A549 treated with dexamethasone at 1 μM for 4 hours (cell line): Measurements from ENCODE around the gene TRIO. TPM values are rescaled to one million over a fixed set of nuclear protein-coding genes. Genes with fewer than 3 reads are reported as not detected.

Source experiments
- total RNA-seq: library from RNA; stranded (reverse); fragments of 200-300 nt; extraction: Qiagen RNA extraction; gene quantifications from 5 replicates; pipeline ENCODE4 v1.2.3, GENCODE V29; 2022

TRIO gene
- total RNA-seq = 86.9 to 107 TPM (median 89.6 TPM) in 5 replicates

DNA sequence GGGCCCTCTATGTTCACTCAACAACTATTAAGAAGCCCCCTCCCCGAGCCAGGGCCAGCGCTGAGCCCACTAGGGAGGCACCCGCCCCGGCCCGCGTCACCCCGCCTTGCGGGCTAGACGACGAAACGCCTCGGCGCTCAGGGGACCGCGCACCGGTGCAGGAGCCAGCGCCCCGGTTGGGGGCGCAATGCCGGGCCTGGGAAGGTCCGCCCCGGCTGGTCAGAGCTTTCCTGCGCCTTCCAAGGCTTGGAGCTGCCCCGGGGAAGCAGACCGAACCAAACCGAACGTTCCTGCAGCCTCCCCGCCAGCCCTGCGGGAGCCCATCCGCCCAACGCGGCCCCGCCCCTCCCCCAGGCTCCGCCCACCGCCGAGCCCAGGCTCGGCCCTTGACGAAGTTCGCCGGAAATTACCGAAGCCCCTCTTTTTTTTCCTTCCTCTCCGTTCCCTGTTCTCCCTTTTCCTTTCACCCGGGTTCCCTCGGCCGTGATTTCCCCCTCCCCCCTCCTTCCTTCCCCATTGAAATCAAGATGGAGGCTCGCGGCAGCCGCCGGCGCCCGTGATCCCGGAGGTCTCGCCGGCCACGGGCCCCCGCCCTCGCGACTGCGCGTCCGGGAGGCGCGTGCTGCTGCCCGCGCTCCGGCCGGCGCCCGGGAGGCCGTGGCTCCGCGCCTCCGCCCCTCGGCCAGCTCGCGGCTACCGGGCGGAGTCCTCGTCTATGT is at the start of gene TRIO:
TSS of gene TRIO (plus strand) at position 516 of the 719 bp plus-strand sequence. CDS start 384 bp downstream, outside the sequence.

Other genes starting within 250 kb of the TRIO start
- 1.3 to 2.1 TPM (median 1.9 TPM) in 5 replicates for gene DNAH5, start 198.7 kb upstream of the TRIO start, total RNA-seq